H1 (cell line): Measurements from ENCODE around the gene SND1. TPM values are rescaled to one million over a fixed set of nuclear protein-coding genes. Genes with fewer than 3 reads are reported as not detected.

Experiments used
- CTCF ChIA-PET: fragments of 300-600 bp; sonication (Branson Sonifier 250); formaldehyde crosslinking; loops from one replicate; lab custom pipeline; 2021; ENCODE audit not compliant: partially characterized antibody; lab: Charles Lee
- POLR2A ChIA-PET: fragments of 300-600 bp; sonication (Branson Sonifier 250); formaldehyde crosslinking; loops from one replicate; lab custom pipeline; 2021; ENCODE audit warnings: inconsistent platforms; ENCODE audit not compliant: partially characterized antibody; lab: Charles Lee
- DNase-seq, 2 experiments: peaks; one replicate each; pipeline versions ENCODE4 v3.0.0 to v3.0.0-alpha.2; 2010 to 2022; ENCODE audit warnings: low spot score in 2 of 2, low read depth in 1 of 2, mixed read lengths in 1 of 2
- FAIRE-seq: peaks from 2 replicates; lab custom pipeline; 2011; peaks lifted over from hg19 to GRCh38; lab: Jason Lieb, UNC
- H2AFZ ChIP-seq: 2 replicates; pipeline ENCODE4 v1.8.1; 2012; ENCODE audit warnings: low read length, inconsistent platforms
- H2AK5ac ChIP-seq: 2 replicates; pipeline ENCODE4 v1.6.1; 2013; ENCODE audit warnings: low read depth, low read length
- H2BK120ac ChIP-seq: replicated peaks from 2 replicates; pipeline ENCODE3; 2013; ENCODE audit warnings: low read depth, low read length, inconsistent platforms
- H2BK12ac ChIP-seq: 2 replicates; pipeline ENCODE4 v1.6.1; 2013; ENCODE audit warnings: low read depth, low read length
- H2BK15ac ChIP-seq: 2 replicates; pipeline ENCODE4 v1.6.1; 2013; ENCODE audit warnings: low read length
- H2BK20ac ChIP-seq: 2 replicates; pipeline ENCODE4 v1.6.1; 2013; ENCODE audit warnings: low read length
- H2BK5ac ChIP-seq: 2 replicates; pipeline ENCODE4 v1.6.1; 2013; ENCODE audit warnings: low read depth, low read length
- H3K14ac ChIP-seq: 2 replicates; pipeline ENCODE4 v1.6.1; 2013; ENCODE audit warnings: inconsistent platforms; ENCODE audit not compliant: insufficient read length
- H3K18ac ChIP-seq: 2 replicates; pipeline ENCODE4 v1.6.1; 2013; ENCODE audit warnings: low read length; ENCODE audit errors: extremely low read depth
- H3K23ac ChIP-seq: 2 replicates; pipeline ENCODE4 v1.6.1; 2013; ENCODE audit warnings: inconsistent platforms; ENCODE audit not compliant: insufficient read length
- H3K23me2 ChIP-seq: 2 replicates; pipeline ENCODE4 v1.6.1; 2013; ENCODE audit warnings: low read depth, low read length
- H3K27ac ChIP-seq: 2 replicates; pipeline ENCODE4 v1.6.1; 2011; ENCODE audit warnings: low read depth, low read length, inconsistent platforms
- H3K27me3 ChIP-seq, 4 experiments: replicated peaks in 1 of 4; 1 replicate in 1 of 4; 2 replicates in 3 of 4; pipeline versions ENCODE4 v1.6.1 to v1.8.1; 2011 to 2013; ENCODE audit warnings: low read length in 3 of 4, mild to moderate bottlenecking in 3 of 4, inconsistent platforms in 2 of 4, mixed read lengths in 2 of 4, moderate library complexity in 1 of 4; ENCODE audit not compliant: control insufficient read depth in 3 of 4, insufficient read depth in 3 of 4; ENCODE audit errors: extremely low read depth in 1 of 4
- H3K36me3 ChIP-seq, 4 experiments: 2 replicates each; pipeline versions ENCODE4 v1.6.1 to v1.8.1; 2011 to 2013; ENCODE audit warnings: mild to moderate bottlenecking in 4 of 4, low read length in 3 of 4, moderate library complexity in 2 of 4, control low read depth in 1 of 4, inconsistent platforms in 1 of 4; ENCODE audit not compliant: insufficient read depth in 4 of 4, control insufficient read depth in 2 of 4
- H3K4ac ChIP-seq: replicated peaks from 2 replicates; pipeline ENCODE3; 2013; ENCODE audit warnings: low read length, low read depth, mixed read lengths, inconsistent platforms; ENCODE audit not compliant: insufficient read length
- H3K4me1 ChIP-seq, 4 experiments: replicated peaks in 1 of 4; 1 replicate in 1 of 4; 2 replicates in 3 of 4; pipeline versions ENCODE4 v1.6.1 to v1.8.1; 2011 to 2013; ENCODE audit warnings: low read length in 3 of 4, inconsistent platforms in 2 of 4, mixed read lengths in 1 of 4; ENCODE audit not compliant: insufficient read depth in 4 of 4, control insufficient read depth in 3 of 4
- H3K4me2 ChIP-seq, 2 experiments: 2 replicates each; pipeline versions ENCODE4 v1.6.1 to v1.8.1; 2011 to 2013; ENCODE audit warnings: low read depth in 2 of 2, low read length in 2 of 2, control low read depth in 1 of 2, inconsistent platforms in 1 of 2, mild to moderate bottlenecking in 1 of 2; ENCODE audit not compliant: insufficient read depth in 1 of 2
- H3K4me3 ChIP-seq, 4 experiments: fragments of 200-600, 300-600 bp in 1 of 4; sonication (generic), shearing (Covaris generic), sonication (Bioruptor Twin) in 1 of 4; 2 replicates each; pipeline versions ENCODE4 v1.5.1 to v1.8.1; 2011 to 2016; ENCODE audit warnings: low read length in 4 of 4, low read depth in 3 of 4, control low read depth in 2 of 4, inconsistent platforms in 2 of 4, mild to moderate bottlenecking in 2 of 4, mixed read lengths in 1 of 4, moderate library complexity in 1 of 4; ENCODE audit not compliant: insufficient read depth in 2 of 4; ENCODE audit errors: extremely low read depth in 1 of 4
- H3K56ac ChIP-seq: replicated peaks from 2 replicates; pipeline ENCODE3; 2013; ENCODE audit warnings: low read depth, mild to moderate bottlenecking, mixed read lengths, low read length, inconsistent platforms; ENCODE audit not compliant: insufficient read length
- H3K79me1 ChIP-seq: 2 replicates; pipeline ENCODE4 v1.6.1; 2013; ENCODE audit warnings: low read depth, low read length, control low read depth
- H3K79me2 ChIP-seq, 2 experiments: 2 replicates each; pipeline versions ENCODE4 v1.6.1 to v1.8.1; 2012 to 2013; ENCODE audit warnings: low read length in 2 of 2, mild to moderate bottlenecking in 2 of 2, inconsistent platforms in 1 of 2; ENCODE audit not compliant: insufficient read depth in 2 of 2, control insufficient read depth in 1 of 2
- H3K9ac ChIP-seq, 4 experiments: replicated peaks in 1 of 4; 1 replicate in 1 of 4; 2 replicates in 3 of 4; pipeline versions ENCODE4 v1.6.1 to v1.8.1; 2011 to 2013; ENCODE audit warnings: low read depth in 3 of 4, low read length in 3 of 4, control low read depth in 2 of 4, mild to moderate bottlenecking in 2 of 4, moderate library complexity in 2 of 4, inconsistent platforms in 1 of 4; ENCODE audit errors: extremely low read depth in 1 of 4
- H3K9me3 ChIP-seq, 2 experiments: 2 replicates each; pipeline versions ENCODE4 v1.6.1 to v1.8.1; 2012 to 2013; ENCODE audit warnings: mild to moderate bottlenecking in 2 of 2, moderate library complexity in 2 of 2, control low read depth in 1 of 2, inconsistent platforms in 1 of 2, low read depth in 1 of 2, low read length in 1 of 2, mixed read lengths in 1 of 2; ENCODE audit not compliant: insufficient read depth in 2 of 2
- H4K20me1 ChIP-seq, 2 experiments: replicated peaks in 1 of 2; 2 replicates each; pipeline versions ENCODE3 to v1.8.1; 2011 to 2013; ENCODE audit warnings: inconsistent platforms in 2 of 2, low read length in 2 of 2, mild to moderate bottlenecking in 1 of 2; ENCODE audit not compliant: insufficient read depth in 2 of 2, control insufficient read depth in 1 of 2
- H4K5ac ChIP-seq: 2 replicates; pipeline ENCODE4 v1.6.1; 2013; ENCODE audit warnings: low read length, low read depth, mixed read lengths, inconsistent platforms; ENCODE audit not compliant: insufficient read length
- H4K8ac ChIP-seq: 2 replicates; pipeline ENCODE4 v1.8.0; 2013; ENCODE audit warnings: mild to moderate bottlenecking, moderate library complexity, low read length, inconsistent platforms; ENCODE audit not compliant: insufficient read depth; ENCODE audit errors: extremely low read depth
- H4K91ac ChIP-seq: replicated peaks from 2 replicates; pipeline ENCODE3; 2013; ENCODE audit warnings: low read length, mixed read lengths, inconsistent platforms; ENCODE audit not compliant: insufficient read length
- ASH2L ChIP-seq: fragments of 200-600, 300-600 bp; sonication (generic); IDR thresholded peaks from one replicate; pipeline ENCODE4 v1.7.1; 2017; ENCODE audit warnings: low read length
- ATF3 ChIP-seq: IDR thresholded peaks from 2 replicates; pipeline ENCODE4 v1.6.1; 2011; ENCODE audit warnings: low read depth, mild to moderate bottlenecking, low read length; ENCODE audit not compliant: insufficient read depth
- BCL11A ChIP-seq, 2 experiments: IDR thresholded peaks; one replicate each; pipeline ENCODE4 v1.6.1; 2011; ENCODE audit warnings: low read depth in 2 of 2, low read length in 2 of 2, mild to moderate bottlenecking in 2 of 2
- EZH2 ChIP-seq: fragments of 200-600 bp; sonication (generic); IDR thresholded peaks from 2 replicates; pipeline ENCODE4 v1.7.1; 2012; ENCODE audit warnings: low read depth, mild to moderate bottlenecking, moderate library complexity, low read length, inconsistent platforms; ENCODE audit not compliant: severe bottlenecking
- GABPA ChIP-seq: IDR thresholded peaks from 2 replicates; pipeline ENCODE4 v1.6.1; 2011; ENCODE audit warnings: mild to moderate bottlenecking, low read length, moderate library complexity, borderline replicate concordance; ENCODE audit not compliant: insufficient read depth
- HDAC6 ChIP-seq: IDR thresholded peaks from one replicate; pipeline ENCODE4 v1.7.1; 2012; ENCODE audit warnings: low read depth, mild to moderate bottlenecking, inconsistent platforms, low read length, moderate library complexity
- RAD21 ChIP-seq, 2 experiments: IDR thresholded peaks in 1 of 2; conservative IDR thresholded peaks in 1 of 2; 2 replicates each; pipeline ENCODE4 v1.6.1; 2011; ENCODE audit warnings: low read depth in 2 of 2, low read length in 2 of 2, improper control_type of control experiment in 1 of 2, inconsistent platforms in 1 of 2, mild to moderate bottlenecking in 1 of 2, moderate library complexity in 1 of 2
- RBBP5 ChIP-seq: IDR thresholded peaks from 2 replicates; pipeline ENCODE4 v1.7.1; 2012; ENCODE audit warnings: low read depth, mild to moderate bottlenecking, inconsistent platforms, low read length, moderate library complexity, borderline replicate concordance
- RXRA ChIP-seq: IDR thresholded peaks from 2 replicates; pipeline ENCODE4 v1.6.1; 2011; ENCODE audit warnings: low read depth, mild to moderate bottlenecking, low read length, moderate library complexity; ENCODE audit not compliant: insufficient read depth
- SUZ12 ChIP-seq: fragments of 200-600 bp; sonication (generic); IDR thresholded peaks from 2 replicates; pipeline ENCODE4 v1.6.1; 2012; ENCODE audit warnings: mild to moderate bottlenecking, inconsistent platforms, low read length, moderate library complexity, mixed read lengths
- WGBS, 2 experiments: shearing (Covaris generic) in 1 of 2; methylation state at CpG; one replicate each; pipeline versions ENCODE4 v1.1.6 to v1.1.7; 2013 to 2015; ENCODE audit warnings: low lambda C conversion rate in 2 of 2, mixed read lengths in 2 of 2, inconsistent platforms in 1 of 2, low coverage in 1 of 2, missing lambda C conversion rate in 1 of 2; ENCODE audit not compliant: insufficient replicate concordance in 2 of 2, insufficient coverage in 1 of 2, insufficient read length in 1 of 2; ENCODE audit errors: extremely low coverage in 1 of 2, missing lambda C conversion rate in 1 of 2; 5-methylcytosine and 5-hydroxymethylcytosine counted together
- polyA plus RNA-seq, 7 experiments: library from polyadenylated mRNA; depleted of rRNA in 3 of 7; stranded (reverse) in 5 of 7; unstranded in 2 of 7; fragments of >200 nt in 5 of 7; fragments of 200-250 nt in 2 of 7; gene quantifications; 1 replicate in 5 of 7; 2 replicates in 1 of 7; 4 replicates in 1 of 7; pipeline versions ENCODE4 v1.2.1 to v1.2.3, GENCODE V29; 2011 to 2013; ENCODE audit warnings: missing spikeins in 2 of 7, mixed read lengths in 2 of 7
- total RNA-seq: library from RNA; stranded (reverse); fragmentation: NEBNext Ultra II Directional; extraction: Animal tissue kit (Norgen Biotek cat#: 25700); gene quantifications from 2 replicates; pipeline ENCODE4 v1.2.1, GENCODE V29; 2021

The SND1 gene
- total and polyA plus RNA-seq, 2 of the 8 experiments (the other 6 are each of a cell fraction or from before 2014, with no cell fraction given), result 122 to 290 TPM

DNA sequence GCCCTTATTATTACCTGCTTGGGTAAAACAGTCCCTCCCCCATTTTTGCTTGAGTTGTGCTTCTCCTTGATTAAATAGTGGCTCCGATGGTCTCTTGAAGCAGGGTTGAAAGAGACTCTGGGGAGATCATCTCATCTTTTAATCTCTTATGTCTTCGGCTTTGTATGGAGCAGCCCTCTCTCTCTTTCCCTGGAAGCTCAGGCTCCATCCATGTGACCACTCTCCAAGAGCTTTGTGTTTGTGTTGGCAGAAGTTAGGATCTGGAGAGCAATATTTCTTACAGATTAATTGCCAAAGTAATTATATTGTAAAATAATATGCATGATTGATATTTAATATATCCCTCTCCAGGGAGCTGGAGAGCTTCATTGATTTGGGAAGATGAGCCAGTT is 302.4 kb downstream of the SND1 start:
- H3K9me3 ChIP-seq, result no peaks in the 10 kb centered on the region
- H3K4me3 ChIP-seq, result no peak overlapping the region
- H4K20me1 ChIP-seq, result peaks cover 0 to under 1% of the 10 kb centered on the region in 2 experiments
- H2AK5ac ChIP-seq, result no peak overlapping the region
- no peak overlapping the region for H3K4ac ChIP-seq
- H3K27me3 ChIP-seq, result no peaks in the 10 kb centered on the region
- H2BK120ac ChIP-seq, result no peak overlapping the region
- peaks cover 0 to 5% (median 3%) of the 10 kb centered on the region in 4 experiments; a peak in 2 of 7 replicates for H3K4me1 ChIP-seq
- H3K14ac ChIP-seq, result no peak overlapping the region
- H3K9ac ChIP-seq, result no peak overlapping the region
- 0 out of 8 replicates have a peak, but pooled peaks cover 0 to 2% (median 0%) of the 10 kb centered on the region in 4 experiments for H3K36me3 ChIP-seq
- no peak overlapping the region for H4K91ac ChIP-seq
- DNase-seq, result no peak
- no peaks in the 10 kb centered on the region for H3K79me2 ChIP-seq
- H3K23me2 ChIP-seq, result no peaks in the 10 kb centered on the region; the same call in 1 of the 2 replicates
- no peak overlapping the region for H3K4me2 ChIP-seq
- H2BK12ac ChIP-seq, result no peak overlapping the region
- no peak for FAIRE-seq
- H2BK5ac ChIP-seq, result no peak overlapping the region
- H4K8ac ChIP-seq, result no peak overlapping the region
- ChIA-PET POLR2A (interaction anchor here (1.0 to 1.3 kb wide), 2 partner anchors 22 to 43 kb away, joined by 3 to 4 read pairs; no protein-coding TSS in a partner anchor), CTCF (interaction anchor here (0.9 to 1.6 kb wide), 6 partner anchors 10 to 255 kb away, joined by 3 to 5 read pairs (median 4); no protein-coding TSS in a partner anchor)
- H3K23ac ChIP-seq, result no peak overlapping the region
- no peak overlapping the region for H4K5ac ChIP-seq
- no peaks in the 10 kb centered on the region; the same call in 1 of the 2 replicates for H3K79me1 ChIP-seq
- H2BK20ac ChIP-seq, result no peak overlapping the region
- H3K27ac ChIP-seq, result no peak overlapping the region
- H2AFZ ChIP-seq, result no peak overlapping the region
- H2BK15ac ChIP-seq, result no peak overlapping the region
- no peak overlapping the region for H3K18ac ChIP-seq
- H3K56ac ChIP-seq, result no peak overlapping the region
- 87% methylated on average over 2 of the region's 2 CpGs; no CpG with 5 or more reads in 1 of the 2 experiments for WGBS, 2 experiments
- TF ChIP-seq RBBP5, result no peak
- no peak for TF ChIP-seq RXRA
- TF ChIP-seq HDAC6, result no peak
- no peak for TF ChIP-seq GABPA
- TF ChIP-seq EZH2, result no peak
- TF ChIP-seq ATF3, result no peak
- TF ChIP-seq BCL11A (IDR thresholded peaks at IDR 0.05; ENCODE audit: low read depth in 2 of 2, low read length in 2 of 2), result no peak
- no peak for TF ChIP-seq SUZ12
- no peak for TF ChIP-seq ASH2L
- TF ChIP-seq RAD21 (IDR thresholded peaks at IDR 0.05 in 1 of 2, conservative IDR thresholded peaks at IDR 0.05 in 1 of 2; ENCODE audit: low read depth in 2 of 2, low read length in 2 of 2), result no peak
